ENCODE measurements around the gene UBQLN4.

The UBQLN4 gene

GRCh38 chr1:156053768-156054499, at the start of gene UBQLN4:
Gene UBQLN4 (minus strand): TSS chr1:156053798. CDS start chr1:156053701, 97 bp downstream.
- Histone ChIP-seq H3K4me1 (ENCODE audit: control insufficient read depth in 5 of 5, insufficient read depth in 5 of 5, low read length in 5 of 5) (peaks cover 5 to 38% (median 25%) of the 10 kb centered on the region in 5 donors), H3K27me3 (ENCODE audit: control insufficient read depth in 5 of 5, insufficient read depth in 4 of 5, low read length in 5 of 5) (no peaks in the 10 kb centered on the region), H3K36me3 (ENCODE audit: control insufficient read depth in 5 of 5, insufficient read depth in 5 of 5, low read length in 5 of 5) (peaks cover 3 to 36% (median 27%) of the 10 kb centered on the region in 5 donors), H3K4me3 (ENCODE audit: low read depth in 1 of 5, low read length in 5 of 5) (peak within 1 kb of the TSS; percentile 92 to 100 (median 98)), H3K9ac (ENCODE audit: low read length in 5 of 5) (peak within 1 kb of the TSS; percentile 92 to 96 (median 94)), H3K9me3 (ENCODE audit: control insufficient read depth in 5 of 5, low read length in 5 of 5) (no peaks in the 10 kb centered on the region), H3K27ac (ENCODE audit: low read depth, low read length) (peak within 1 kb of the TSS; percentile 98)

- H3K36me3 ChIP-seq (ENCODE audit: control insufficient read depth in 5 of 5, insufficient read depth in 5 of 5, low read length in 5 of 5) = no peaks in the 10 kb centered on the region
- H3K9me3 ChIP-seq (ENCODE audit: control insufficient read depth in 5 of 5, low read length in 5 of 5) = no peaks in the 10 kb centered on the region
- H3K4me3 ChIP-seq (ENCODE audit: low read depth in 1 of 5, low read length in 5 of 5) = peak overlapping the region in 4 of 5 donors; percentile 38 to 63 (median 54)
- no peaks in the 10 kb centered on the region for H3K27me3 ChIP-seq (ENCODE audit: control insufficient read depth in 5 of 5, insufficient read depth in 4 of 5, low read length in 5 of 5)
- H3K4me1 ChIP-seq (ENCODE audit: control insufficient read depth in 5 of 5, insufficient read depth in 5 of 5, low read length in 5 of 5) = peaks cover 35 to 65% (median 61%) of the 10 kb centered on the region in 5 donors
- peak overlapping the region; percentile 98 for H3K27ac ChIP-seq (ENCODE audit: low read depth, low read length)
- H3K9ac ChIP-seq (ENCODE audit: low read length in 5 of 5) = peak overlapping the region in 3 of 5 donors; percentile 21 to 73 (median 65)
These were observed 49.3 kb upstream of the UBQLN4 start for GRCh38 chr1:156102633-156103511.

GRCh38 chr1:156101880-156102279, 48.3 kb upstream of the UBQLN4 start:
- peaks cover 41 to 69% (median 63%) of the 10 kb centered on the region in 5 donors for H3K4me1 ChIP-seq (ENCODE audit: control insufficient read depth in 5 of 5, insufficient read depth in 5 of 5, low read length in 5 of 5)
- H3K9ac ChIP-seq (ENCODE audit: low read length in 5 of 5) = peak overlapping the region in 1 of 5 donors; percentile 49
- peak overlapping the region in 1 of 5 donors; percentile 37 for H3K4me3 ChIP-seq (ENCODE audit: low read depth in 1 of 5, low read length in 5 of 5)
- H3K9me3 ChIP-seq (ENCODE audit: control insufficient read depth in 5 of 5, low read length in 5 of 5) = no peaks in the 10 kb centered on the region
- no peaks in the 10 kb centered on the region for H3K36me3 ChIP-seq (ENCODE audit: control insufficient read depth in 5 of 5, insufficient read depth in 5 of 5, low read length in 5 of 5)
- no peaks in the 10 kb centered on the region for H3K27me3 ChIP-seq (ENCODE audit: control insufficient read depth in 5 of 5, insufficient read depth in 4 of 5, low read length in 5 of 5)
- peak overlapping the region; percentile 98 for H3K27ac ChIP-seq (ENCODE audit: low read depth, low read length)

- Histone ChIP-seq H3K9ac (ENCODE audit: low read length in 5 of 5) (no peak overlapping the region), H3K4me3 (ENCODE audit: low read depth in 1 of 5, low read length in 5 of 5) (no peak overlapping the region), H3K36me3 (ENCODE audit: control insufficient read depth in 5 of 5, insufficient read depth in 5 of 5, low read length in 5 of 5) (no peaks in the 10 kb centered on the region), H3K9me3 (ENCODE audit: control insufficient read depth in 5 of 5, low read length in 5 of 5) (no peaks in the 10 kb centered on the region), H3K27ac (ENCODE audit: low read depth, low read length) (no peak overlapping the region), H3K4me1 (ENCODE audit: control insufficient read depth in 5 of 5, insufficient read depth in 5 of 5, low read length in 5 of 5) (peaks cover 42 to 74% (median 68%) of the 10 kb centered on the region in 5 donors), H3K27me3 (ENCODE audit: control insufficient read depth in 5 of 5, insufficient read depth in 4 of 5, low read length in 5 of 5) (no peaks in the 10 kb centered on the region)
These were observed 46.8 kb upstream of the UBQLN4 start for GRCh38 chr1:156100205-156100995.

DNA sequence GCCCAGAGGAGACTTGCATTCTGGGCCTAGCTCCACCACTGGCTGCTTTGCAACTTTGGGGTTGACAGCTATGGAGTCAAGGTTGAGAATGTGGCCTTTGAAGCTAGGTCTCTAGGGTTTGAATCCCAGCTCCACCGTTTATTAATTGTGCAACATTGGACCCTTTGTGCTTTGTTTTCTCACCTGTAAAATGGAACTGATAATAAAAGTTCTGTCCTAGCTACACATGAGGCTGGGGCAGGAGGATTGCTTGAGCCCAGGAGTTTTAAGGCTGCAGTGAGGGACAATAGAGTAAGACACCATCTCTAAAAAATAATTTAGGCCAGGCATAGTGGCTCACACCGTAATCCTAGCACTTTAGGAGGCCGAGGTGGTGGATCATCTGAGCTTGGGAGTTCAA, 45.7 kb upstream of the UBQLN4 start:
- no peaks in the 10 kb centered on the region for H3K9me3 ChIP-seq (ENCODE audit: control insufficient read depth in 5 of 5, low read length in 5 of 5)
- H3K27me3 ChIP-seq (ENCODE audit: control insufficient read depth in 5 of 5, insufficient read depth in 4 of 5, low read length in 5 of 5) = no peaks in the 10 kb centered on the region
- no peak overlapping the region for H3K9ac ChIP-seq (ENCODE audit: low read length in 5 of 5)
- H3K27ac ChIP-seq (ENCODE audit: low read depth, low read length) = no peak overlapping the region
- H3K36me3 ChIP-seq (ENCODE audit: control insufficient read depth in 5 of 5, insufficient read depth in 5 of 5, low read length in 5 of 5) = no peaks in the 10 kb centered on the region
- H3K4me1 ChIP-seq (ENCODE audit: control insufficient read depth in 5 of 5, insufficient read depth in 5 of 5, low read length in 5 of 5) = peaks cover 32 to 62% (median 57%) of the 10 kb centered on the region in 5 donors
- H3K4me3 ChIP-seq (ENCODE audit: low read depth in 1 of 5, low read length in 5 of 5) = no peak overlapping the region

- no peaks in the 10 kb centered on the region for H3K36me3 ChIP-seq (ENCODE audit: control insufficient read depth in 5 of 5, insufficient read depth in 5 of 5, low read length in 5 of 5)
- H3K27ac ChIP-seq (ENCODE audit: low read depth, low read length) = no peak overlapping the region
- no peak overlapping the region for H3K9ac ChIP-seq (ENCODE audit: low read length in 5 of 5)
- peaks cover 30 to 57% (median 52%) of the 10 kb centered on the region in 5 donors for H3K4me1 ChIP-seq (ENCODE audit: control insufficient read depth in 5 of 5, insufficient read depth in 5 of 5, low read length in 5 of 5)
- no peaks in the 10 kb centered on the region for H3K9me3 ChIP-seq (ENCODE audit: control insufficient read depth in 5 of 5, low read length in 5 of 5)
- no peaks in the 10 kb centered on the region for H3K27me3 ChIP-seq (ENCODE audit: control insufficient read depth in 5 of 5, insufficient read depth in 4 of 5, low read length in 5 of 5)
- no peak overlapping the region for H3K4me3 ChIP-seq (ENCODE audit: low read depth in 1 of 5, low read length in 5 of 5)
These were observed 45.2 kb upstream of the UBQLN4 start for GRCh38 chr1:156098784-156099183.

DNA sequence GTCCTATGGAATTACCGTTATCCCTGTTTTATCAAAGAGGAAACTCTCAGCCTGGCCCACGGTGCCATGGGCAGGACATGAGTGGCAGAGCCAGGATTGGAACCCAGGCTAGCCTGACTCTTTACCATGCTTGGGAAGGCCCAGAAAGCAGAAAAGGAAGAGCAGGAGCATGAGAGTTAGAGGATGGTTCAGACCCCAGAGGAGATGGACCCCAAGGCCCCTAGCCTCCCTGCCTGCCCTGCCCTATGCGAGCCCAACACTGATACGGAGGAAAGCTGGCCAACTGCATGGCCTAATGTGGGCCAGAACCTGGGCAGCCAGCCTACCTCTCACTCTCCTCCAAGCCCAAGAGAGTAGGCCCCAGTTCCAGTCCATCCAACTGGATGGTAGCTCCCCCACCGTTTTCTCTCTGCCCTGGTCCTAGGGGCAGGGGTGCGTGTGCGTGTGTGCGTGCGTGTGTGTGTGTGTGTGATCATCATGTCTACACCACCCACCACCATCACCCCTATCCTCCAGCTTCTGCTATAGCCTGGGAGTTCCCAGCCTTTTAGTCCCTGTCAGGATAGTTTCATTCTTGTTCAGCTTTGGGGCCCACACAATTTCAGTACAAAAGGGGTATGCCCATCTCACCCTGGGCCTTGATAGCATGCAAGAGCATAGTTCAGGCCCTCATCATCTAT, 44.0 kb upstream of the UBQLN4 start:
- H3K9ac ChIP-seq (ENCODE audit: low read length in 5 of 5) = peak overlapping the region in 2 of 5 donors; percentile 16 to 55

GRCh38 chr1:156096640-156097391, 43.2 kb upstream of the UBQLN4 start:
- Histone ChIP-seq H3K9ac (ENCODE audit: low read length in 5 of 5) (peak overlapping the region in 3 of 5 donors; percentile 28 to 60 (median 39)), H3K36me3 (ENCODE audit: control insufficient read depth in 5 of 5, insufficient read depth in 5 of 5, low read length in 5 of 5) (no peaks in the 10 kb centered on the region), H3K4me3 (ENCODE audit: low read depth in 1 of 5, low read length in 5 of 5) (peak overlapping the region in 4 of 5 donors; percentile 27 to 49 (median 40)), H3K9me3 (ENCODE audit: control insufficient read depth in 5 of 5, low read length in 5 of 5) (no peaks in the 10 kb centered on the region), H3K4me1 (ENCODE audit: control insufficient read depth in 5 of 5, insufficient read depth in 5 of 5, low read length in 5 of 5) (peaks cover 19 to 38% (median 32%) of the 10 kb centered on the region in 5 donors), H3K27me3 (ENCODE audit: control insufficient read depth in 5 of 5, insufficient read depth in 4 of 5, low read length in 5 of 5) (no peaks in the 10 kb centered on the region), H3K27ac (ENCODE audit: low read depth, low read length) (peak overlapping the region; percentile 84)

More for the DNA sequence above, 44.0 kb upstream of the UBQLN4 start:
- H3K36me3 ChIP-seq (ENCODE audit: control insufficient read depth in 5 of 5, insufficient read depth in 5 of 5, low read length in 5 of 5) = no peaks in the 10 kb centered on the region
- peaks cover 23 to 46% (median 40%) of the 10 kb centered on the region in 5 donors for H3K4me1 ChIP-seq (ENCODE audit: control insufficient read depth in 5 of 5, insufficient read depth in 5 of 5, low read length in 5 of 5)
- H3K9me3 ChIP-seq (ENCODE audit: control insufficient read depth in 5 of 5, low read length in 5 of 5) = no peaks in the 10 kb centered on the region
- peak overlapping the region; percentile 84 for H3K27ac ChIP-seq (ENCODE audit: low read depth, low read length)
- no peaks in the 10 kb centered on the region for H3K27me3 ChIP-seq (ENCODE audit: control insufficient read depth in 5 of 5, insufficient read depth in 4 of 5, low read length in 5 of 5)
- H3K4me3 ChIP-seq (ENCODE audit: low read depth in 1 of 5, low read length in 5 of 5) = peak overlapping the region in 1 of 5 donors; percentile 17

All from subcutaneous abdominal adipose tissue (tissue), 5 donors.